Fibroblast of pulmonary artery (primary cell): ENCODE results near the gene RGS3.

Experiments used
- DNase-seq: peaks from one replicate; pipeline ENCODE4 v3.0.0-alpha.2; 2010; ENCODE audit warnings: low read depth
- H3K4me3 ChIP-seq: replicated peaks from 2 replicates; pipeline ENCODE4 v1.5.1; 2011; ENCODE audit warnings: low read depth, mild to moderate bottlenecking, control low read depth, low read length, moderate library complexity
- TF ChIP-seq, protein P1 (sequence below): IDR thresholded peaks from 2 replicates; pipeline ENCODE4 v1.5.1; 2011; ENCODE audit warnings: mild to moderate bottlenecking, control low read depth, low read length, inconsistent platforms; ENCODE audit errors: missing control alignments

Gene RGS3

GRCh38 chr9:113640418-113640817 lies 176.9 kb downstream of the RGS3 start:
- DNase-seq = no peak
- H3K4me3 ChIP-seq = no peak overlapping the region
- TF ChIP-seq, protein P1, sequence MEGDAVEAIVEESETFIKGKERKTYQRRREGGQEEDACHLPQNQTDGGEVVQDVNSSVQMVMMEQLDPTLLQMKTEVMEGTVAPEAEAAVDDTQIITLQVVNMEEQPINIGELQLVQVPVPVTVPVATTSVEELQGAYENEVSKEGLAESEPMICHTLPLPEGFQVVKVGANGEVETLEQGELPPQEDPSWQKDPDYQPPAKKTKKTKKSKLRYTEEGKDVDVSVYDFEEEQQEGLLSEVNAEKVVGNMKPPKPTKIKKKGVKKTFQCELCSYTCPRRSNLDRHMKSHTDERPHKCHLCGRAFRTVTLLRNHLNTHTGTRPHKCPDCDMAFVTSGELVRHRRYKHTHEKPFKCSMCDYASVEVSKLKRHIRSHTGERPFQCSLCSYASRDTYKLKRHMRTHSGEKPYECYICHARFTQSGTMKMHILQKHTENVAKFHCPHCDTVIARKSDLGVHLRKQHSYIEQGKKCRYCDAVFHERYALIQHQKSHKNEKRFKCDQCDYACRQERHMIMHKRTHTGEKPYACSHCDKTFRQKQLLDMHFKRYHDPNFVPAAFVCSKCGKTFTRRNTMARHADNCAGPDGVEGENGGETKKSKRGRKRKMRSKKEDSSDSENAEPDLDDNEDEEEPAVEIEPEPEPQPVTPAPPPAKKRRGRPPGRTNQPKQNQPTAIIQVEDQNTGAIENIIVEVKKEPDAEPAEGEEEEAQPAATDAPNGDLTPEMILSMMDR = no peak

DNA sequence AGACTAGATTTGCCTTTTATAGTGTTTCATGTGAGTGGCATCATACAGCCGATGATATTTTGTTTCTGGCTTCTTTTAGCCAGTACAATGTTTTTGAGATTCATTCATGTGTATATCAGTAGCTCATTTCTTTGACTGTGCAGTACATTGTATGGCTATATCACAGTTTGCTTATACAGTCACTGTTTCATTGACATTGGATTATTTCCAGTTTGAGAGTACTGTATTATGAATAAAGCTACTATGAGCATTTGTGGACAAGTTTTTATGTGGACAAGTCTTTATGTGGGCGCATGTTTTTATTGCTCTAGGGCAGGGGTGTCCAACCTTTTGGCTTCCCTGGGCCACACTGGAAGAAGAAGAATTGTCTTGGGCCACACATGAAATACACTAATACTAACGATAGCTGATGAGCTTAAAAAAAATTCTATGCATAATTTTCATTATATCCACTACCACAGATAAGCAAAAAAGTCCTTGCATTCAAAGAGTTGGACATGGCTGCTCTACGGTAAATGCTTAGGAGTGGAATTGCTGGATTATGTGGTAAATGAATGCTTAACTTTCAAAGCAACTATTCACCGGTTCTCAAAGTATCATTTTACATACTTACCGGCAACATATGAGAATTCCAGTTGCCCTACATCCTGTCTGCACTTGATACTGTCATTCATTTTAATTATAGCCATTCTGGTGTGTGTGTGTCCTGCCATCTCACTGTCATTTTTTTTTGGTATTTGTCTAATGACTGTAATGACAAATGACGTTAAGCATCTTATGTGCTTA lies 177.8 kb downstream of the RGS3 start:
- DNase-seq = no peak
- TF ChIP-seq, protein P1 = no peak
- H3K4me3 ChIP-seq = no peak overlapping the region

GRCh38 chr9:113644321-113644720 lies 180.8 kb downstream of the RGS3 start:
- no peak overlapping the region for H3K4me3 ChIP-seq
- TF ChIP-seq, protein P1 = no peak
- DNase-seq = no peak

DNA sequence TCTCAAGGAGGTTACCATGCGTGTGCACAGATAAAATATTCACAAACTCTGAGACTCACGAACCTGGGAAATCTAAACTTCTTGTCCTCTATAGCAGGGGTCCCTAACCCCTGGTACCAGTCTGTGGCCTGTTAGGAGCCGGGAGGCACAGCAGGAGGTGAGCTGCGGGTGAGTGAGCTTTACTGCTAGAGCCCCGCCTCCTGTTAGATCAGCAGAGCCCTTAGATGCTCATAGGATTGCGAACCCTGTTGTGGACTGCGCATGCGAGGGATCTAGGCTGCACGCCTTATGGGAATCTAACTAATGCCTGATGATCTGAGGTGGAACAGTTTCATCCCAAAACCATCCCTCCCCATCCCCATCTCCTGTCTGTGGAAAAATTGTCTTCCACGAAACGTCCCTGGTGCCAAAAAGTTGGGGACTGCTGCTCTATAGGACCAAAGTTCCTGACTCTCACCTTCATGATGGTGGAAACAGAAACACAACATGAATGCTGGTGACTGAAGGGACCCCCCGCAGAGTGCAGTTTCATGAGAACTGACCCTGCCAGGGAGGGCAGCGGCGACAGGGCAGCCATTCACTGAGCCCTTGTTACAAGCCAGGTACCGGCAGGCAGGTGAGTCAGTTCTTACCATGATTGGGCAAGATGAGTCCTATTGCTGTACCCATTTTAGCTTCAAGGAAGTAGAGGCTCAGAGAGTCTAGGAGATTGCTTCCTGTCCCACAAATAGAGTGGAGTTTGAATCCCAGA lies 181.9 kb downstream of the RGS3 start:
- TF ChIP-seq, protein P1 = no peak
- DNase-seq = no peak
- no peak overlapping the region for H3K4me3 ChIP-seq

DNA sequence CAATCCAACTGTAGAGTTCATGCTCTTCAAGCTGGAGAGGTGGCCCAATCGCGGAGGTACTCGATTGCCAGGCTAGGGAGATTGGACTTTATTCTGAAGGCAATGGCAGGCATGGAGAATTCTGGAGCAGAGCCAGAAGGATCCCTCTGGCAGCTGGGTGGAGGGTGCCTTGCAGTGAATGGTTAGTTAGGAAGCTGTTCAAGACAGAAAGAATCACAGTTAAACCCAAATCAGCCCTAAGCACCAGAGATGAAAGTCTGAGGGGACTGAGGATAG lies 182.4 kb downstream of the RGS3 start:
- no peak for DNase-seq
- no peak overlapping the region for H3K4me3 ChIP-seq
- TF ChIP-seq, protein P1 = no peak

DNA sequence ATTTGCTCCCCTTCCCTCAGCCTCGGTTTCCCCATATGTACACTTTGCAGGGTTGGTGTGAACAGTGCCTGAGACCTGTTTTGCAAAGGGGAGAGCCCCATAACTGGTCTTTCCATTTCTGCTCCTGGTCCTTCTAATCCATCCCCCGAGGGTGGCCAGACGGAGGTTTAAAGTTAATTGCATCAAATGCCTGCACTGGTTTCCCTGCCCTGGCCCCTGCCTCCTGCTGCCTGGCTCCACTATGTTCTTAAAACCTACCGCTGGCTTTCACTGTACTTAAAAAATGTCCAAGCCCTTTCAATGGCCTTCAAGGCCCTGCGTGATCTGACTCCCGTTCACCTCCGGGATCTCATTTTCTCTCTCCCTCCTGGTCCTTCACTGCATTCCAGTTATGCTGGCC lies 183.0 kb downstream of the RGS3 start:
- DNase-seq = no peak
- no peak overlapping the region for H3K4me3 ChIP-seq
- TF ChIP-seq, protein P1 = no peak
